Measurements from ENCODE around the gene CPNE1. TPM values are rescaled to one million over a fixed set of nuclear protein-coding genes. Genes with fewer than 3 reads are reported as not detected.
A peak's percentile ranks its signal among the peaks of the same experiment; 100 is the strongest.

Gene CPNE1
- total RNA-seq, 2 donors from 2014 or later = 125 to 126 TPM

- H3K4me1 ChIP-seq (ENCODE audit: control insufficient read depth in 1 of 2, low read depth in 2 of 2) = peaks cover 11 to 19% of the 10 kb centered on the region in 2 donors
- H3K27ac ChIP-seq = no peak overlapping the region
- peaks cover 37% of the 10 kb centered on the region for H3K36me3 ChIP-seq
- ATAC-seq (ENCODE audit: insufficient number of reproducible peaks, low FRiP score, low read depth) (no peak), DNase-seq (ENCODE audit: low spot score) (no peak)
- TF ChIP-seq, protein P1, sequence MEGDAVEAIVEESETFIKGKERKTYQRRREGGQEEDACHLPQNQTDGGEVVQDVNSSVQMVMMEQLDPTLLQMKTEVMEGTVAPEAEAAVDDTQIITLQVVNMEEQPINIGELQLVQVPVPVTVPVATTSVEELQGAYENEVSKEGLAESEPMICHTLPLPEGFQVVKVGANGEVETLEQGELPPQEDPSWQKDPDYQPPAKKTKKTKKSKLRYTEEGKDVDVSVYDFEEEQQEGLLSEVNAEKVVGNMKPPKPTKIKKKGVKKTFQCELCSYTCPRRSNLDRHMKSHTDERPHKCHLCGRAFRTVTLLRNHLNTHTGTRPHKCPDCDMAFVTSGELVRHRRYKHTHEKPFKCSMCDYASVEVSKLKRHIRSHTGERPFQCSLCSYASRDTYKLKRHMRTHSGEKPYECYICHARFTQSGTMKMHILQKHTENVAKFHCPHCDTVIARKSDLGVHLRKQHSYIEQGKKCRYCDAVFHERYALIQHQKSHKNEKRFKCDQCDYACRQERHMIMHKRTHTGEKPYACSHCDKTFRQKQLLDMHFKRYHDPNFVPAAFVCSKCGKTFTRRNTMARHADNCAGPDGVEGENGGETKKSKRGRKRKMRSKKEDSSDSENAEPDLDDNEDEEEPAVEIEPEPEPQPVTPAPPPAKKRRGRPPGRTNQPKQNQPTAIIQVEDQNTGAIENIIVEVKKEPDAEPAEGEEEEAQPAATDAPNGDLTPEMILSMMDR (IDR thresholded peaks at IDR 0.05) = no peak
- H3K9me3 ChIP-seq = no peaks in the 10 kb centered on the region
- no peak overlapping the region for H3K4me3 ChIP-seq
- H3K27me3 ChIP-seq (replicated peaks; ENCODE audit: insufficient read depth) = no peaks in the 10 kb centered on the region
Observed at GRCh38 chr20:35702824-35703695, 38.4 kb upstream of the CPNE1 start.

- H3K4me3 ChIP-seq = no peak overlapping the region
- H3K9me3 ChIP-seq = no peaks in the 10 kb centered on the region
- ATAC-seq (ENCODE audit: insufficient number of reproducible peaks, low FRiP score, low read depth) (no peak), DNase-seq (ENCODE audit: low spot score) (no peak)
- TF ChIP-seq, protein P1 (IDR thresholded peaks at IDR 0.05) = no peak
- peaks cover 15 to 27% of the 10 kb centered on the region in 2 donors for H3K4me1 ChIP-seq (ENCODE audit: control insufficient read depth in 1 of 2, low read depth in 2 of 2)
- H3K27me3 ChIP-seq (replicated peaks; ENCODE audit: insufficient read depth) = no peaks in the 10 kb centered on the region
- H3K27ac ChIP-seq = no peak overlapping the region
- peaks cover 37% of the 10 kb centered on the region for H3K36me3 ChIP-seq
Observed at GRCh38 chr20:35702051-35702823, 37.5 kb upstream of the CPNE1 start.

DNA sequence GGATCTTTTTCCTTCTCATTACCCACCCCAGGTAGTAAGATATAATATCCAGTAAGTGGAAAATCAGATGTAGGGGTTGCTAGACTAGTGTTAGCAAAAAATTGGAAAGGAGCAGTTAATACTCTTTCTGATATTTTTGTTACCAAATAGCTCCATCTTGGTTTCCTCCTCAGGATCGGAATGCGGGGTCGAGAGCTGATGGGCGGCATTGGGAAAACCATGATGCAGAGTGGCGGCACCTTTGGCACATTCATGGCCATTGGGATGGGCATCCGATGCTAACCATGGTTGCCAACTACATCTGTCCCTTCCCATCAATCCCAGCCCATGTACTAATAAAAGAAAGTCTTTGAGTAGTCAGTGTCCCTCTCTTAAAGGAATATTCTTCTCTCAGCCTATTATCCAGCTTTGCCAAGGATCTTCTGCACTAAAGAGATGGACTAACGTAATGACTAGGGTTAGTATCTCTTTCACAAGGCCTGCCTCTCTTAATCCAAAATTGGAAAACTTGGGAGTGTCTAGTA, 36.0 kb upstream of the CPNE1 start:
- ATAC-seq (ENCODE audit: insufficient number of reproducible peaks, low FRiP score, low read depth) = no peak
- peaks cover 15 to 28% of the 10 kb centered on the region in 2 donors for H3K4me1 ChIP-seq (ENCODE audit: control insufficient read depth in 1 of 2, low read depth in 2 of 2)
- H3K27me3 ChIP-seq (replicated peaks; ENCODE audit: insufficient read depth) = no peaks in the 10 kb centered on the region
- H3K36me3 ChIP-seq = peaks cover 26% of the 10 kb centered on the region
- no peak for DNase-seq (ENCODE audit: low spot score)
- peak overlapping the region; percentile 95 for H3K4me3 ChIP-seq
- no peaks in the 10 kb centered on the region for H3K9me3 ChIP-seq
- TF ChIP-seq, protein P1 (IDR thresholded peaks at IDR 0.05) = no peak
- H3K27ac ChIP-seq = peak overlapping the region in 1 of 2 donors; percentile 92

- TF ChIP-seq, protein P1 (IDR thresholded peaks at IDR 0.05) = no peak
- H3K4me1 ChIP-seq (ENCODE audit: control insufficient read depth in 1 of 2, low read depth in 2 of 2) = peaks cover 15 to 28% of the 10 kb centered on the region in 2 donors
- DNase-seq (ENCODE audit: low spot score) (no peak), ATAC-seq (ENCODE audit: insufficient number of reproducible peaks, low FRiP score, low read depth) (no peak)
- no peaks in the 10 kb centered on the region for H3K9me3 ChIP-seq
- peaks cover 28% of the 10 kb centered on the region for H3K36me3 ChIP-seq
- peak overlapping the region; percentile 92 to 94 for H3K27ac ChIP-seq
- no peaks in the 10 kb centered on the region for H3K27me3 ChIP-seq (replicated peaks; ENCODE audit: insufficient read depth)
- peak overlapping the region; percentile 95 for H3K4me3 ChIP-seq
Observed at GRCh38 chr20:35699957-35700624, 35.4 kb upstream of the CPNE1 start.

Measured in thoracic aorta (tissue), 2 donors.